ENCODE results near the gene FDXR. TPM values are rescaled to one million over a fixed set of nuclear protein-coding genes. Genes with fewer than 3 reads are reported as not detected.

FDXR gene
- total and polyA plus RNA-seq, 2 of the 8 experiments (the other 6 are each of a cell fraction or from before 2014, with no cell fraction given), result 24.2 to 31.4 TPM

- peak; percentile 10 for TF ChIP-seq KDM4A (IDR thresholded peaks at IDR 0.05; ENCODE audit: low read depth, low read length, severe bottlenecking)
- TF ChIP-seq SP2 (IDR thresholded peaks at IDR 0.05; ENCODE audit: low read length), result no peak
- TF ChIP-seq POU5F1 (IDR thresholded peaks at IDR 0.05; ENCODE audit: low read depth, low read length), result no peak
- no peak for TF ChIP-seq CHD2 (IDR thresholded peaks at IDR 0.05; ENCODE audit: low read length)
- no peak for TF ChIP-seq SRF (IDR thresholded peaks at IDR 0.05; ENCODE audit: low read depth, low read length)
These were observed 13.2 kb downstream of the FDXR start, which contains the start of gene GRIN2C (continued) for GRCh38 chr17:74859459-74860228.

All from H1 (cell line).